Measurements from ENCODE around the gene MISP.

MISP gene

GRCh38 chr19:746956-747355 is 4.0 kb upstream of the MISP start:
- no peak for DNase-seq (ENCODE audit: low read depth)

GRCh38 chr19:747432-748273 is 3.3 kb upstream of the MISP start:
- no peak for DNase-seq (ENCODE audit: low read depth)

- DNase-seq (ENCODE audit: low read depth): no peak
These were observed 2.7 kb upstream of the MISP start for GRCh38 chr19:748274-748598.

- no peak for DNase-seq (ENCODE audit: low read depth)
These were observed 1.1 kb upstream of the MISP start for GRCh38 chr19:749811-750210.

GRCh38 chr19:751501-752341 is 809 bp downstream of the MISP start:
- no peak for DNase-seq (ENCODE audit: low read depth)

- no peak for DNase-seq (ENCODE audit: low read depth)
These were observed 2.0 kb downstream of the MISP start for GRCh38 chr19:752652-753517.

- DNase-seq (ENCODE audit: low read depth): no peak
These were observed 3.6 kb downstream of the MISP start for GRCh38 chr19:754530-754929.

GRCh38 chr19:755063-755462 is 4.2 kb downstream of the MISP start:
- no peak for DNase-seq (ENCODE audit: low read depth)

GRCh38 chr19:756236-756635 is 5.3 kb downstream of the MISP start:
- DNase-seq (ENCODE audit: low read depth): no peak

- no peak for DNase-seq (ENCODE audit: low read depth)
These were observed 6.1 kb downstream of the MISP start for GRCh38 chr19:756821-757688.

GRCh38 chr19:757811-758668 is 7.1 kb downstream of the MISP start:
- DNase-seq (ENCODE audit: low read depth): no peak

- no peak for DNase-seq (ENCODE audit: low read depth)
These were observed 12.3 kb downstream of the MISP start for GRCh38 chr19:763181-763580.

GRCh38 chr19:763869-764268 is 13.0 kb downstream of the MISP start:
- no peak for DNase-seq (ENCODE audit: low read depth)

- DNase-seq (ENCODE audit: low read depth): no peak
These were observed 13.4 kb downstream of the MISP start for GRCh38 chr19:764301-764700.

- DNase-seq (ENCODE audit: low read depth): no peak
These were observed 14.3 kb downstream of the MISP start for GRCh38 chr19:765179-765738.

- no peak for DNase-seq (ENCODE audit: low read depth)
These were observed 17.5 kb downstream of the MISP start for GRCh38 chr19:768424-768823.

GRCh38 chr19:769616-770015 is 18.7 kb downstream of the MISP start:
- DNase-seq (ENCODE audit: low read depth): no peak

- no peak for DNase-seq (ENCODE audit: low read depth)
These were observed 20.4 kb downstream of the MISP start for GRCh38 chr19:771332-771785.

- DNase-seq (ENCODE audit: low read depth): no peak
These were observed 21.2 kb downstream of the MISP start for GRCh38 chr19:772063-772462.

Data from stimulated activated CD8-positive, alpha-beta memory T cell treated with anti-CD3 and anti-CD28 coated beads, Interleukin-15, amount 100 ng/mL, for 1 hour (primary cell).